ENCODE data around the gene GRIFIN. TPM values are rescaled to one million over a fixed set of nuclear protein-coding genes. Genes with fewer than 3 reads are reported as not detected.

Gene GRIFIN
- total RNA-seq, 2 experiments from 2014 or later, result not detected

DNA sequence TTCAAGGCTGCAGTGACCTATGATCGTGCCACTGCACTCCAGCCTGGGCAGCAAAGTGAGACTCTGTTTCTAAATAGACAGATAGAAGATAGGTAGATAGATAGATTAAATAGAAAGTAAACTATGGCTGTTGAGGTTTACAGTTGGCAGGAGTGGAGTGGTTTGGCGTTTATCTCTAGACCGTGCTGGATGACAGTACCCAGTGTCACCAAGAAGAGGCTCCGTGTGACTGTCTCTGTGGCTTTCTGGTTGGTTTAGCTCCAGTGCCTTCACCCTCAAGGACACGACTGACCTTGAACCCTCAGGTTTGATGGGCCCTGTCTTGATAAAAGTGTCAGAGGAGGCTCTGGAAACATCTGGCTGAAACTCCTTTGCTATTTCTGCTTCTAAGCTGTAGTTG lies 41.1 kb downstream of the GRIFIN start:
- Mint-ChIP-seq H3K27me3 (no peaks in the 10 kb centered on the region), H3K9me3 (peaks cover 6% of the 10 kb centered on the region), H3K36me3 (peaks cover 4% of the 10 kb centered on the region), H3K4me3 (no peak overlapping the region), H3K4me1 (ENCODE audit: low read depth) (no peaks in the 10 kb centered on the region), H3K27ac (no peak overlapping the region)
- intact Hi-C loops (cut with micrococcal nuclease), result no loop called here
- ChIA-PET CTCF (interaction anchor here (1.0 to 3.1 kb wide), 2 partner anchors 16 to 33 kb away, joined by 3 to 9 read pairs; no protein-coding TSS in a partner anchor), POLR2A (no interaction called here)
- DNase-seq, result no peak

DNA sequence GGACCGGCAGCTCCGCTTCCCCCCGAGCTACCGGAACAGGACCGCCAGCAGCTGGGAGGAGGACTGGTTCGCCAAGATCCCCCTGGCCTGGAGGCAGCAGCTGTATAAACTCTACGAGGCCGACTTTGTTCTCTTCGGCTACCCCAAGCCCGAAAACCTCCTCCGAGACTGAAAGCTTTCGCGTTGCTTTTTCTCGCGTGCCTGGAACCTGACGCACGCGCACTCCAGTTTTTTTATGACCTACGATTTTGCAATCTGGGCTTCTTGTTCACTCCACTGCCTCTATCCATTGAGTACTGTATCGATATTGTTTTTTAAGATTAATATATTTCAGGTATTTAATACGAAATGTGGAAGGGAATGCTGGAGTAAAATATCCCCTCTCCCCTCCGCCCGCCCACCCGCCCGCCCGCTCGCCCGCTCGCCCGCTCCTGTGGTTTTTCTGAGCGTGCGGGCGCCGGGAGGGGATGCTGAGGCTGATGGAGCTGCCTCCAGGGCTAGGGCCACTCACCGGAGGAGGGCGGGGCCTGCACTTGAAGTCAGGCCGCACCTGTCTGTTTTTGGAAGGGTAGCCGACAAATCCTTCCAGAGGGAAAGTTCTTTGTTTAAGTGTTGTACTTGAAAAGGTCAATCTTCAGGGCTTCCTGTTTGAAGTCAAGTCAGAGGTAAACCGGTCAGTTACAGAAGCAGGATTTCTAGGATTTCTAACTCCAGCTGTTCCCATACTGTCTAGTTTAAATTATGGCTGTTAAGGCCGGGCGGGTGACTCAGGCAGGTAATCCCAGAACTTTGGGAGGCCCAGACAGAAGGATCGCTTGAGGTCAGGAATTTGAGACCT lies 42.3 kb downstream of the GRIFIN start:
- Mint-ChIP-seq H3K9me3 (peaks cover 6% of the 10 kb centered on the region), H3K36me3 (peaks cover 4% of the 10 kb centered on the region), H3K27ac (no peak overlapping the region), H3K27me3 (no peaks in the 10 kb centered on the region), H3K4me1 (ENCODE audit: low read depth) (peaks cover 5% of the 10 kb centered on the region), H3K4me3 (no peak overlapping the region)
- POLR2A ChIA-PET, result no interaction called here
- intact Hi-C loops (cut with micrococcal nuclease), result no loop called here
- no peak for DNase-seq
- CTCF ChIA-PET, result interaction anchor here (0.6 to 3.1 kb wide), 2 partner anchors 17 to 103 kb away, joined by 3 to 9 read pairs; no protein-coding TSS in a partner anchor

DNA sequence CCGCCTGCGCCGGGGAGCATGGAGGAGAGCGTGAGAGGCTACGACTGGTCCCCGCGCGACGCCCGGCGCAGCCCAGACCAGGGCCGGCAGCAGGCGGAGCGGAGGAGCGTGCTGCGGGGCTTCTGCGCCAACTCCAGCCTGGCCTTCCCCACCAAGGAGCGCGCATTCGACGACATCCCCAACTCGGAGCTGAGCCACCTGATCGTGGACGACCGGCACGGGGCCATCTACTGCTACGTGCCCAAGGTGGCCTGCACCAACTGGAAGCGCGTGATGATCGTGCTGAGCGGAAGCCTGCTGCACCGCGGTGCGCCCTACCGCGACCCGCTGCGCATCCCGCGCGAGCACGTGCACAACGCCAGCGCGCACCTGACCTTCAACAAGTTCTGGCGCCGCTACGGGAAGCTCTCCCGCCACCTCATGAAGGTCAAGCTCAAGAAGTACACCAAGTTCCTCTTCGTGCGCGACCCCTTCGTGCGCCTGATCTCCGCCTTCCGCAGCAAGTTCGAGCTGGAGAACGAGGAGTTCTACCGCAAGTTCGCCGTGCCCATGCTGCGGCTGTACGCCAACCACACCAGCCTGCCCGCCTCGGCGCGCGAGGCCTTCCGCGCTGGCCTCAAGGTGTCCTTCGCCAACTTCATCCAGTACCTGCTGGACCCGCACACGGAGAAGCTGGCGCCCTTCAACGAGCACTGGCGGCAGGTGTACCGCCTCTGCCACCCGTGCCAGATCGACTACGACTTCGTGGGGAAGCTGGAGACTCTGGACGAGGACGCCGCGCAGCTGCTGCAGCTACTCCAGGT lies 43.1 kb downstream of the GRIFIN start:
- H3K4me3 Mint-ChIP-seq, result no peak overlapping the region
- no peak overlapping the region for H3K27ac Mint-ChIP-seq
- H3K27me3 Mint-ChIP-seq, result no peaks in the 10 kb centered on the region
- H3K4me1 Mint-ChIP-seq (ENCODE audit: low read depth), result peaks cover 5% of the 10 kb centered on the region
- H3K9me3 Mint-ChIP-seq, result peaks cover 6% of the 10 kb centered on the region
- DNase-seq, result no peak
- peaks cover 4% of the 10 kb centered on the region for H3K36me3 Mint-ChIP-seq
- intact Hi-C loops (cut with micrococcal nuclease), result no loop called here
- ChIA-PET POLR2A (no interaction called here), CTCF (interaction anchor here (1.1 to 3.1 kb wide), 5 partner anchors 10 to 247 kb away, joined by 3 to 13 read pairs (median 5); no protein-coding TSS in a partner anchor)

DNA sequence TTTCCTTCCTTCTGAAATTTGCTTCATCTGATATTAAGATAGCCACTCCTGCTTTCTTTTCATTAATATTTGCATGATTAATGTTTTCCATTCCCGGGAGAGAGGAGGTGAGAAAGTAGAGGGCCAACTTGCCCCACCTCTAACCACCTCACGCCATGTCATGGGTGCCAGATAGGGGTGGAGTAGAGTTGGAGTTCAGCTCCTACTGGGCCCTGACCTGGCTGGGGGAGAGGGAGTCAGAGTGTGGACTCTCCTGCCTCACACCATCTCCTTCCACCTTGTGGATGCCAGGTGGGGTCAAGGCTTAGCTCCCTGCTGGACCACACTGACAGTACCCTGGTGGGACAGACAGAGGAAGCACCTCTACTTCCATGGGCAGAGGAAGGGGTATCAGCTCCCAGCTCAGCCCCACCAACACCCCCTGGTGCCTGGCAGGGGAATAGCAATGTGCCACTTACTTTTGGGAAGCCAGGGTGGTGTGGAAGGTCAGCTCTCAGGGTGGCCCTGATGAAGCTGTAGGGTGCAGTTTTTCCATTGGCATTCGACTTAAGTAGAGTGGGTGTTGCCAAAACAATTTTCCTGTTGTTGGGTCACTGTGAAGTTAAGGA lies 44.8 kb downstream of the GRIFIN start:
- POLR2A ChIA-PET, result no interaction called here
- intact Hi-C loops (cut with micrococcal nuclease), result loop anchor here (1.0 to 2.0 kb wide), 2 partner anchors 25 to 47 kb away; no protein-coding TSS in a partner anchor

DNA sequence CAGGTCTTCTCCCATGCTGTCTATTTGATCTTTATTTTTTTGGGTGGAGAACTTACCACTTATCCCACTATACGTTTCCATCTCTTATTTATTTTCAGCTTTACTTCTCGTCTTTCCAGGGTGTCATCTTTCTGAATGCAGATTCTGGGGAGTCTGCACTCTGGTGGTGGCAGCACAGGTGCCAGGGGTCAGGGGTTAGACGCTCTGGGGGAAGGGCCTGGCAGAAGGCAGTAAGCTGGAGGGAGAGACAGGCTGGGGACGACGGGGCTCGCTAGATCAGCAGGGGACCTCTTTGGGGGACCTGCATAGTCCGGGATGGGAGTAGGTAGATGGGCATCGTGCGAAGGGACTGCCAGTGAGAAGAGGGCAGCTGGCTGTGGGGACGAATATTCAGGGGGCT lies 50.4 kb downstream of the GRIFIN start:
- no peaks in the 10 kb centered on the region for H3K36me3 Mint-ChIP-seq
- ChIA-PET CTCF (no interaction called here), POLR2A (no interaction called here)
- no peak overlapping the region for H3K4me3 Mint-ChIP-seq
- no peak overlapping the region for H3K27ac Mint-ChIP-seq
- peaks cover 1% of the 10 kb centered on the region for H3K9me3 Mint-ChIP-seq
- no peaks in the 10 kb centered on the region for H3K27me3 Mint-ChIP-seq
- intact Hi-C loops (cut with micrococcal nuclease), result no loop called here
- no peak for DNase-seq
- H3K4me1 Mint-ChIP-seq (ENCODE audit: low read depth), result peaks cover 10% of the 10 kb centered on the region

More for the DNA sequence above, 44.8 kb downstream of the GRIFIN start:
- peak; percentile 67 for DNase-seq
- Mint-ChIP-seq H3K4me3 (no peak overlapping the region), H3K27ac (no peak overlapping the region), H3K27me3 (no peaks in the 10 kb centered on the region), H3K4me1 (ENCODE audit: low read depth) (peaks cover 5% of the 10 kb centered on the region), H3K9me3 (peaks cover 6% of the 10 kb centered on the region), H3K36me3 (peaks cover 4% of the 10 kb centered on the region)
- CTCF ChIA-PET, result interaction anchor here (0.5 to 4.5 kb wide), 36 partner anchors 8 to 287 kb away, joined by 3 to 46 read pairs (median 3); partner anchors contain the start of genes CHST12, MAD1L1, MRM2 and NUDT1

Other genes with a start within 250 kb of the GRIFIN start
- 10 to 100 TPM; 44.4 to 47.8 TPM for gene MAD1L1, start 243.5 kb downstream of the GRIFIN start, total RNA-seq
- 10 to 100 TPM; 25.5 to 26.9 TPM for gene MRM2, start 234.2 kb downstream of the GRIFIN start, total RNA-seq
- gene NUDT1, start 234.2 kb downstream of the GRIFIN start, total RNA-seq, result 100 to 1,000 TPM; 112 to 114 TPM
- 10 to 100 TPM; 35.4 to 40.2 TPM for gene SNX8, start 162.0 kb downstream of the GRIFIN start, total RNA-seq
- 100 to 1,000 TPM; 179 to 182 TPM for gene EIF3B, start 121.6 kb downstream of the GRIFIN start, total RNA-seq
- gene CHST12, start 72.8 kb downstream of the GRIFIN start, total RNA-seq, result 1 to 10 TPM; 3.7 to 3.9 TPM
- 10 to 100 TPM; 33.0 to 33.1 TPM for gene LFNG, start 43.4 kb upstream of the GRIFIN start, total RNA-seq
- gene BRAT1, start 79.1 kb upstream of the GRIFIN start, total RNA-seq, result 10 to 100 TPM; 33.5 to 33.6 TPM
- gene IQCE, start 82.6 kb upstream of the GRIFIN start, total RNA-seq, result 10 to 100 TPM in 1 of 2 experiments, 1 to 10 TPM in 1; 8.5 to 10.7 TPM
- 10 to 100 TPM; 13.5 to 14.8 TPM for gene TTYH3, start 155.6 kb upstream of the GRIFIN start, total RNA-seq
- under 1 TPM; 0.83 to 0.94 TPM for gene AMZ1, start 211.8 kb upstream of the GRIFIN start, total RNA-seq